ENCODE results near the gene VWC2L. TPM values are rescaled to one million over a fixed set of nuclear protein-coding genes. Genes with fewer than 3 reads are reported as not detected.

Gene VWC2L
- total RNA-seq, 1 experiment from 2014 or later = not detected

DNA sequence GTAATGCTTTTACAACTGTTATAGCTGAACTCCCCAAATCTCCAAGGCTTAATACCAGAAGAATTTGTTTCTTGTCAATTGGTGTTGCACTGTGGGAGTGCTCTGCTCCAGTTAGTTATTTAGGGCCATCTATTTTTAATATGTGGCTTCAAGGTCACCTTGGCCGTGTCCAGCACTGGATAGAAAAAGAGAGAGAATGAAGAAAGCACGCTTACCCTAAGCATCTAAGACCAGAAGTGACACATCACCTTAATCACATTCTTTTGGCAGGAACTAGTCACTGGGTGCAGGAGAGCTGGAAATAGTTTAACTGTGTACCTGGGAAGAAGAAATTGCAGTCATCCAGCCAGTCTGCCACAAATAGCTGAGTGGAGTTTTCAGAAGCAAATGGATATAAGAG, 78.8 kb downstream of the VWC2L start:
- Histone ChIP-seq H3K9me3 (ENCODE audit: low read depth, low read length, poor library complexity, severe bottlenecking) (no peaks in the 10 kb centered on the region), H3K4me3 (ENCODE audit: low read depth, low read length, poor library complexity, severe bottlenecking) (no peak overlapping the region), H3K36me3 (ENCODE audit: insufficient read depth, low read length, poor library complexity, severe bottlenecking) (no peaks in the 10 kb centered on the region), H3K27ac (ENCODE audit: low read depth, low read length, poor library complexity, severe bottlenecking) (no peak overlapping the region), H3K4me1 (ENCODE audit: insufficient read depth, low read length, poor library complexity, severe bottlenecking) (no peaks in the 10 kb centered on the region), H3K27me3 (replicated peaks; ENCODE audit: insufficient read depth, low read depth, low read length, poor library complexity) (no peaks in the 10 kb centered on the region)
- intact Hi-C loops (cut with micrococcal nuclease; ENCODE audit: unreplicated experiment) = no loop called here
- CTCF ChIA-PET = no interaction called here
- DNase-seq (ENCODE audit: low spot score) = no peak
- BruUV-seq (replicated peaks) = no TSS peak
- POLR2A ChIA-PET (ENCODE audit: low non-redundant PET) = no interaction called here
- TF ChIP-seq, protein P1, sequence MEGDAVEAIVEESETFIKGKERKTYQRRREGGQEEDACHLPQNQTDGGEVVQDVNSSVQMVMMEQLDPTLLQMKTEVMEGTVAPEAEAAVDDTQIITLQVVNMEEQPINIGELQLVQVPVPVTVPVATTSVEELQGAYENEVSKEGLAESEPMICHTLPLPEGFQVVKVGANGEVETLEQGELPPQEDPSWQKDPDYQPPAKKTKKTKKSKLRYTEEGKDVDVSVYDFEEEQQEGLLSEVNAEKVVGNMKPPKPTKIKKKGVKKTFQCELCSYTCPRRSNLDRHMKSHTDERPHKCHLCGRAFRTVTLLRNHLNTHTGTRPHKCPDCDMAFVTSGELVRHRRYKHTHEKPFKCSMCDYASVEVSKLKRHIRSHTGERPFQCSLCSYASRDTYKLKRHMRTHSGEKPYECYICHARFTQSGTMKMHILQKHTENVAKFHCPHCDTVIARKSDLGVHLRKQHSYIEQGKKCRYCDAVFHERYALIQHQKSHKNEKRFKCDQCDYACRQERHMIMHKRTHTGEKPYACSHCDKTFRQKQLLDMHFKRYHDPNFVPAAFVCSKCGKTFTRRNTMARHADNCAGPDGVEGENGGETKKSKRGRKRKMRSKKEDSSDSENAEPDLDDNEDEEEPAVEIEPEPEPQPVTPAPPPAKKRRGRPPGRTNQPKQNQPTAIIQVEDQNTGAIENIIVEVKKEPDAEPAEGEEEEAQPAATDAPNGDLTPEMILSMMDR (conservative IDR thresholded peaks at IDR 0.05; ENCODE audit: low read depth, low read length) = no peak
- no peak for TF ChIP-seq EZH2 (IDR thresholded peaks at IDR 0.05; ENCODE audit: borderline replicate concordance, low read depth, low read length, poor library complexity, severe bottlenecking)

DNA sequence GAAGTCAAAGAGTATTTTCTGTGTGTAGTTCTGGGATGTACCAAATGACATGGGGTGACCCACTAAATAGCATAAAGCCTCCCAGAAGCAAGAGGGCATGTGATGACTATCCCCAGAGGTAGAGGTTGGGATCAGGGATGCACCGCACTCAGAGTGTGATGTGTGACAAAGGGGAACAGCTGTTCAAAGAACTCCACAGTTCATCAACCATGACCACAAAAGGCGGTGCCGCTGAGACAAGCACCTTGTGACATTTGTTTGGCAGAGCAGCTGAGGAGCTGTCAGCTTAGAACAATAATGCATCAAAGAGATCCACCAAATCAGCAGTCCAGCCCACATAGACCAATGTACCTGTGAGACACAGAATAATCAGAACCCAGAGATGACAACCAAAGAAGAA, 81.3 kb downstream of the VWC2L start:
- no peak for DNase-seq (ENCODE audit: low spot score)
- no peak for TF ChIP-seq EZH2 (IDR thresholded peaks at IDR 0.05; ENCODE audit: borderline replicate concordance, low read depth, low read length, poor library complexity, severe bottlenecking)
- TF ChIP-seq, protein P1 (conservative IDR thresholded peaks at IDR 0.05; ENCODE audit: low read depth, low read length) = no peak
- no TSS peak for BruUV-seq (replicated peaks)
- H3K9me3 ChIP-seq (ENCODE audit: low read depth, low read length, poor library complexity, severe bottlenecking) = no peaks in the 10 kb centered on the region
- H3K27me3 ChIP-seq (replicated peaks; ENCODE audit: insufficient read depth, low read depth, low read length, poor library complexity) = no peaks in the 10 kb centered on the region
- intact Hi-C loops (cut with micrococcal nuclease; ENCODE audit: unreplicated experiment) = no loop called here
- H3K27ac ChIP-seq (ENCODE audit: low read depth, low read length, poor library complexity, severe bottlenecking) = no peak overlapping the region
- no peaks in the 10 kb centered on the region for H3K4me1 ChIP-seq (ENCODE audit: insufficient read depth, low read length, poor library complexity, severe bottlenecking)
- POLR2A ChIA-PET (ENCODE audit: low non-redundant PET) = no interaction called here
- CTCF ChIA-PET = no interaction called here
- no peak overlapping the region for H3K4me3 ChIP-seq (ENCODE audit: low read depth, low read length, poor library complexity, severe bottlenecking)
- no peaks in the 10 kb centered on the region for H3K36me3 ChIP-seq (ENCODE audit: insufficient read depth, low read length, poor library complexity, severe bottlenecking)

DNA sequence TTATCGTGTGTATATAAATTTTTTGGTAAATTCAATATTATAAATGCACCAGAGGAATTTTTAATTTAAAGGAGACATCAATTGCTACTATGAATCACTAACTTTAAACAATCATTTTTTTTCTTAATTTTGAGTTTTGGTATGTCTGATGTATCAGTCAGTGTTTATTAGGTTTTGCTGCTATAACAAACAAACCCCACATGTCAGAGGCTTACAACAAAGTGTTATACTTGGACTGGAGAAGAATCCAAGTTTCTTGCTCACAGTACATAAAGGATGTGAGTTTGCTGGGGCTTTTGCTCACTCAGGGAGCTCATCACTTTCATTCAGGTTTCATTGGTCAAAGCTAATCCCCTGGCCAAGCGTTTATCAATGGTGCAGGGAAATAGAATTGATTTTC, 81.8 kb downstream of the VWC2L start:
- no peaks in the 10 kb centered on the region for H3K27me3 ChIP-seq (replicated peaks; ENCODE audit: insufficient read depth, low read depth, low read length, poor library complexity)
- intact Hi-C loops (cut with micrococcal nuclease; ENCODE audit: unreplicated experiment) = no loop called here
- no peak overlapping the region for H3K27ac ChIP-seq (ENCODE audit: low read depth, low read length, poor library complexity, severe bottlenecking)
- ChIA-PET POLR2A (ENCODE audit: low non-redundant PET) (no interaction called here), CTCF (no interaction called here)
- no TSS peak for BruUV-seq (replicated peaks)
- no peaks in the 10 kb centered on the region for H3K36me3 ChIP-seq (ENCODE audit: insufficient read depth, low read length, poor library complexity, severe bottlenecking)
- TF ChIP-seq, protein P1 (conservative IDR thresholded peaks at IDR 0.05; ENCODE audit: low read depth, low read length) = no peak
- no peak for TF ChIP-seq EZH2 (IDR thresholded peaks at IDR 0.05; ENCODE audit: borderline replicate concordance, low read depth, low read length, poor library complexity, severe bottlenecking)
- no peaks in the 10 kb centered on the region for H3K4me1 ChIP-seq (ENCODE audit: insufficient read depth, low read length, poor library complexity, severe bottlenecking)
- no peaks in the 10 kb centered on the region for H3K9me3 ChIP-seq (ENCODE audit: low read depth, low read length, poor library complexity, severe bottlenecking)
- no peak overlapping the region for H3K4me3 ChIP-seq (ENCODE audit: low read depth, low read length, poor library complexity, severe bottlenecking)
- DNase-seq (ENCODE audit: low spot score) = no peak
